Measurements from ENCODE around the gene ACTN2.

Gene ACTN2

DNA sequence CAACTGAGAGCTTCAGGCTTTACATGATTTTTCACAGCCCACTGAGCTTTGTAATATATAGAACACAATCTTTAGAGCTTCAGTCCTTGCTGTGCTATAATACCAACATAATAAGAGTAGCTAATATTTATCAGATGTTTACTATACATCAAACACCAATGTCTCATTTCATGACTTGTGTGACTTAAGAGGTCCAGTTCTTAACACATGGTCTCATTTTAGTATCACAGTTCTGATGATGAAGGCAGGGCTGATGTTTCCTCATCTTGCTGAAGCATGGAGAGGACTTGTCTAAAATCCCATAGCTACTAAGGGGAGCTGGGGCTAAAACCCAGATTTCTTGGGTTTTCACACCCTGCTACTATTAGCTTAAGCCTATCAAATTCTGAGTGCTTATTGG lies 114.3 kb downstream of the ACTN2 start:
- no peak for TF ChIP-seq CTCF (IDR thresholded peaks at IDR 0.05; ENCODE audit: control insufficient read depth, insufficient read depth, low read depth, low read length, missing control alignments)
- DNase-seq (ENCODE audit: low read depth) = no peak

GRCh38 chr1:236802264-236802663 lies 116.0 kb downstream of the ACTN2 start:
- no peak for DNase-seq (ENCODE audit: low read depth)
- no peak for TF ChIP-seq CTCF (IDR thresholded peaks at IDR 0.05; ENCODE audit: control insufficient read depth, insufficient read depth, low read depth, low read length, missing control alignments)
- H3K4me3 ChIP-seq (ENCODE audit: control insufficient read depth, low read depth, low read length) = no peak overlapping the region

More for the DNA sequence above, 114.3 kb downstream of the ACTN2 start:
- no peak overlapping the region for H3K4me3 ChIP-seq (ENCODE audit: control insufficient read depth, low read depth, low read length)

DNA sequence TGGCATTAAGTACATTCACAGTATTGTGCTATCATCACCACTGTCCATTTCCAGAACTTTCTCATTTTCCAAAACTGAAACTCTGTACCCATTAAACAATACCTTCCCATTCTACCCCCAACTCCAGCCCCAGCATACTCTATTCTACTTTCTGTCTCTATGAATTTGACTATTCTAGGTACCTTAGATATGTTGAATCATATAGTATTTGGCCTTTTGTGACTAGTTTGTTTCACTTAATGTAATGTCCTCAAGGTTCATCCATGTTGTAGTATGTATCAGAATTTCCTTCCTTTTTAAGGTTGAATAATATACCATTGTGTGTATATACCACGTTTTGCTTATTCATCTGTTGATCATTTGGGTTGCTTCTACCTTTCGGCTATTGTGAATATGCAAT lies 120.3 kb downstream of the ACTN2 start:
- no peak for TF ChIP-seq CTCF (IDR thresholded peaks at IDR 0.05; ENCODE audit: control insufficient read depth, insufficient read depth, low read depth, low read length, missing control alignments)
- no peak overlapping the region for H3K4me3 ChIP-seq (ENCODE audit: control insufficient read depth, low read depth, low read length)
- DNase-seq (ENCODE audit: low read depth) = no peak

DNA sequence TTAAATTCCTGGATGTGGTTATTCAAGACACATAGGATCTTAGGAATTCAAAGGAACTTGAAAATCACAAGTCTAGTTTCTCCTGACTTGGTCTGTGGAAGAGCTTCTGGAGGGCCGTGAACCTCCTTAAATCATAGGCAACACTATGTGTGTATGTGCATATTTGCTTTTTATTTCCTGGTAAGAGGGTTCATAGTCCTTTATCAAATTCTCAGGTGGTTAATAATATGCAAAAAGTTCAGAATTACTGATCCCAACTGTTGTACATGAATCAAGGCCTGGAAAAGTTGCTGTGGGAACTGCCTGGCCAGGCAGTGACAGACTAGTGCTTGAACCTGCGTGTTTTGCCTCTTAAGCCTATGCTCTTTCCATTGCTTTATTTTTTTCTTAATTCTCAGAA lies 121.7 kb downstream of the ACTN2 start:
- H3K4me3 ChIP-seq (ENCODE audit: control insufficient read depth, low read depth, low read length) = no peak overlapping the region
- no peak for TF ChIP-seq CTCF (IDR thresholded peaks at IDR 0.05; ENCODE audit: control insufficient read depth, insufficient read depth, low read depth, low read length, missing control alignments)
- DNase-seq (ENCODE audit: low read depth) = no peak

GRCh38 chr1:236808564-236809130 lies 122.3 kb downstream of the ACTN2 start:
- no peak overlapping the region for H3K4me3 ChIP-seq (ENCODE audit: control insufficient read depth, low read depth, low read length)
- no peak for DNase-seq (ENCODE audit: low read depth)
- TF ChIP-seq CTCF (IDR thresholded peaks at IDR 0.05; ENCODE audit: control insufficient read depth, insufficient read depth, low read depth, low read length, missing control alignments) = no peak

DNA sequence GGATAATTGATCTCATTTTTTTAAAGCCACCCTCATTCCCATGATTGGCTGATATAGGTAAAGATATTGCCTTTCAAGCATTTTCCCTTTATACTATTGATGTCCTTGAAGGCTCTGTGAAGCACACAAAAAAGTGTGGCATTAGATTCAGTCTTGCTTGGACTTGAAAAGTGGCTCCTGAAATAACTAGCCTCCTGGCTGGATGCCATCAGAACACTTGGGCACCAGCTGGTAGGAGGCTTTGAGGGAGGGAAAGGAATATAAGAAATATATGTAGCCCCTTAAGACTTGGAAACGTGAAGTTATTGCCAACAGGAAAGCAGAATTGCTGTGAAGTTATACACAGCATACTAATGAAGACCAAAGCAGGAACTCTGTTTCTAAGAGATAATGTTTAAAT lies 122.8 kb downstream of the ACTN2 start:
- DNase-seq (ENCODE audit: low read depth) = no peak
- TF ChIP-seq CTCF (IDR thresholded peaks at IDR 0.05; ENCODE audit: control insufficient read depth, insufficient read depth, low read depth, low read length, missing control alignments) = no peak
- no peak overlapping the region for H3K4me3 ChIP-seq (ENCODE audit: control insufficient read depth, low read depth, low read length)

GRCh38 chr1:236810018-236810417 lies 123.7 kb downstream of the ACTN2 start:
- H3K4me3 ChIP-seq (ENCODE audit: control insufficient read depth, low read depth, low read length) = no peak overlapping the region
- TF ChIP-seq CTCF (IDR thresholded peaks at IDR 0.05; ENCODE audit: control insufficient read depth, insufficient read depth, low read depth, low read length, missing control alignments) = no peak
- no peak for DNase-seq (ENCODE audit: low read depth)

Data from AG09309 (cell line).